Measurements from ENCODE around the gene PPEF2.
A peak's percentile ranks its signal among the peaks of the same experiment; 100 is the strongest.

The PPEF2 gene

DNA sequence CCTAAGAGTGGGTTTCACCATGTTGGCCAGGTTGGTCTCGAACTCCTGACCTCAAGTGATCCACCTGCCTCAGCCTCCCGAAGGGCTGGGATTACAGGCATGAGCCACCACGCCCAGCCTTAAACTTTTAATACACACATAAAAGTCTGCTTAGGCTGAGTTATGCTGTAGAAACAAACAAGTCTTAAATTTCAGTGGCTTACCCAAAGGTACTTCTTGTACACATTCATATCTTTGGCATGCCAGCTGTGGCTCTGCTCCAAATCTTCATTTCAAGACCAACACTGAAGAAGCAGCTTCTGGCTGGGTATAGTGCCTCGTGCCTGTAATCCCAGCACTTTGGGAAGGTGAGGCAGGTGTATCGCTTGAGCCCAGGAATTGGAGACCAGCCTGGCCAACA, 80.3 kb downstream of the PPEF2 start:
- Histone ChIP-seq H3K4me1 (ENCODE audit: insufficient read depth, poor library complexity, severe bottlenecking) (no peaks in the 10 kb centered on the region), H3K27me3 (ENCODE audit: insufficient read depth, poor library complexity, severe bottlenecking) (no peaks in the 10 kb centered on the region), H3K36me3 (ENCODE audit: low read depth) (no peaks in the 10 kb centered on the region), H3K27ac (ENCODE audit: poor library complexity, severe bottlenecking) (no peak overlapping the region), H3K4me3 (ENCODE audit: severe bottlenecking) (no peak overlapping the region), H3K9me3 (ENCODE audit: severe bottlenecking) (no peaks in the 10 kb centered on the region)
- no peak for TF ChIP-seq CTCF (IDR thresholded peaks at IDR 0.05; ENCODE audit: poor library complexity, severe bottlenecking)
- ATAC-seq (ENCODE audit: low read depth) (peak; percentile 49; the same call in 1 of the 3 replicates), DNase-seq (ENCODE audit: low spot score) (no peak)

GRCh38 chr4:75821216-75821615, 81.0 kb downstream of the PPEF2 start:
- no peak for TF ChIP-seq CTCF (IDR thresholded peaks at IDR 0.05; ENCODE audit: poor library complexity, severe bottlenecking)
- H3K27me3 ChIP-seq (ENCODE audit: insufficient read depth, poor library complexity, severe bottlenecking), result no peaks in the 10 kb centered on the region
- H3K36me3 ChIP-seq (ENCODE audit: low read depth), result no peaks in the 10 kb centered on the region
- no peaks in the 10 kb centered on the region for H3K4me1 ChIP-seq (ENCODE audit: insufficient read depth, poor library complexity, severe bottlenecking)
- H3K9me3 ChIP-seq (ENCODE audit: severe bottlenecking), result no peaks in the 10 kb centered on the region
- no peak for ATAC-seq (ENCODE audit: low read depth)
- no peak overlapping the region for H3K27ac ChIP-seq (ENCODE audit: poor library complexity, severe bottlenecking)
- DNase-seq (ENCODE audit: low spot score), result no peak
- H3K4me3 ChIP-seq (ENCODE audit: severe bottlenecking), result no peak overlapping the region

GRCh38 chr4:75820676-75821075, 81.6 kb downstream of the PPEF2 start:
- Histone ChIP-seq H3K9me3 (ENCODE audit: severe bottlenecking) (no peaks in the 10 kb centered on the region), H3K27me3 (ENCODE audit: insufficient read depth, poor library complexity, severe bottlenecking) (no peaks in the 10 kb centered on the region), H3K4me1 (ENCODE audit: insufficient read depth, poor library complexity, severe bottlenecking) (no peaks in the 10 kb centered on the region), H3K27ac (ENCODE audit: poor library complexity, severe bottlenecking) (no peak overlapping the region), H3K36me3 (ENCODE audit: low read depth) (no peaks in the 10 kb centered on the region), H3K4me3 (ENCODE audit: severe bottlenecking) (no peak overlapping the region)
- DNase-seq (ENCODE audit: low spot score) (no peak), ATAC-seq (ENCODE audit: low read depth) (no peak)
- TF ChIP-seq CTCF (IDR thresholded peaks at IDR 0.05; ENCODE audit: poor library complexity, severe bottlenecking), result no peak

- DNase-seq (ENCODE audit: low spot score) (no peak), ATAC-seq (ENCODE audit: low read depth) (no peak)
- Histone ChIP-seq H3K9me3 (ENCODE audit: severe bottlenecking) (no peaks in the 10 kb centered on the region), H3K4me1 (ENCODE audit: insufficient read depth, poor library complexity, severe bottlenecking) (no peaks in the 10 kb centered on the region), H3K27me3 (ENCODE audit: insufficient read depth, poor library complexity, severe bottlenecking) (no peaks in the 10 kb centered on the region), H3K4me3 (ENCODE audit: severe bottlenecking) (no peak overlapping the region), H3K27ac (ENCODE audit: poor library complexity, severe bottlenecking) (no peak overlapping the region), H3K36me3 (ENCODE audit: low read depth) (peaks cover 4% of the 10 kb centered on the region; the same call in 1 of the 2 replicates)
- TF ChIP-seq CTCF (IDR thresholded peaks at IDR 0.05; ENCODE audit: poor library complexity, severe bottlenecking), result no peak
These were observed 82.1 kb downstream of the PPEF2 start for GRCh38 chr4:75820197-75820596.

- H3K4me1 ChIP-seq (ENCODE audit: insufficient read depth, poor library complexity, severe bottlenecking), result no peaks in the 10 kb centered on the region
- no peaks in the 10 kb centered on the region for H3K9me3 ChIP-seq (ENCODE audit: severe bottlenecking)
- H3K4me3 ChIP-seq (ENCODE audit: severe bottlenecking), result no peak overlapping the region
- no peak for TF ChIP-seq CTCF (IDR thresholded peaks at IDR 0.05; ENCODE audit: poor library complexity, severe bottlenecking)
- ATAC-seq (ENCODE audit: low read depth), result no peak
- DNase-seq (ENCODE audit: low spot score), result no peak
- H3K27ac ChIP-seq (ENCODE audit: poor library complexity, severe bottlenecking), result no peak overlapping the region
- peaks cover 9% of the 10 kb centered on the region for H3K36me3 ChIP-seq (ENCODE audit: low read depth)
- H3K27me3 ChIP-seq (ENCODE audit: insufficient read depth, poor library complexity, severe bottlenecking), result no peaks in the 10 kb centered on the region
These were observed 83.1 kb downstream of the PPEF2 start for GRCh38 chr4:75819121-75819520.
